ENCODE measurements around the gene YWHAB. TPM values are rescaled to one million over a fixed set of nuclear protein-coding genes. Genes with fewer than 3 reads are reported as not detected.

The YWHAB gene
- total and polyA plus RNA-seq, 2 donors (not counting 1 experiment from before 2014, with no cell fraction given), result 89.7 to 321 TPM

- Histone ChIP-seq H3K9me3 (ENCODE audit: control insufficient read depth, insufficient read depth, low read depth, low read length) (no peaks in the 10 kb centered on the region), H3K4me3 (replicated peaks in 1 of 4; ENCODE audit: control extremely low read depth in 1 of 4, insufficient read depth in 1 of 4, low read depth in 3 of 4, low read length in 4 of 4) (peak overlapping the region; percentile 61 to 78 (median 68)), H3K9ac (ENCODE audit: insufficient read depth, low read length) (peak overlapping the region; percentile 24), H2AFZ (ENCODE audit: low read length) (peak overlapping the region; percentile 45), H4K20me1 (ENCODE audit: control insufficient read depth, extremely low read depth, insufficient read depth, low read length) (no peaks in the 10 kb centered on the region), H3K4me2 (ENCODE audit: extremely low read depth, insufficient read depth, low read length) (peak overlapping the region; percentile 82), H3K36me3 (ENCODE audit: control insufficient read depth, insufficient read depth, low read length) (peaks cover 5% of the 10 kb centered on the region), H3K4me1 (ENCODE audit: control insufficient read depth, extremely low read depth, insufficient read depth, low read length) (no peaks in the 10 kb centered on the region), H3K27me3 (ENCODE audit: control insufficient read depth, insufficient read depth, low read length) (no peaks in the 10 kb centered on the region), H3K27ac (ENCODE audit: insufficient read depth, low read length) (no peak overlapping the region), H3K79me2 (ENCODE audit: control insufficient read depth, insufficient read depth, low read length) (peaks cover 3% of the 10 kb centered on the region)
- DNase-seq (ENCODE audit: low read depth in 2 of 2), result no peak
- TF ChIP-seq CTCF (conservative IDR thresholded peaks at IDR 0.05 in 1 of 2, IDR thresholded peaks at IDR 0.05 in 1 of 2; ENCODE audit: low read depth in 1 of 2, low read length in 2 of 2) (no peak), EZH2 (IDR thresholded peaks at IDR 0.05; ENCODE audit: low read length, missing control alignments) (no peak)
Measured at GRCh38 chr20:44910690-44911262, 25.3 kb downstream of the YWHAB start.

GRCh38 chr20:44911264-44911921 is 25.9 kb downstream of the YWHAB start:
- Histone ChIP-seq H3K4me1 (ENCODE audit: control insufficient read depth, extremely low read depth, insufficient read depth, low read length) (no peaks in the 10 kb centered on the region), H3K4me3 (replicated peaks in 1 of 4; ENCODE audit: control extremely low read depth in 1 of 4, insufficient read depth in 1 of 4, low read depth in 3 of 4, low read length in 4 of 4) (no peak overlapping the region), H3K27me3 (ENCODE audit: control insufficient read depth, insufficient read depth, low read length) (no peaks in the 10 kb centered on the region), H2AFZ (ENCODE audit: low read length) (no peak overlapping the region), H3K9me3 (ENCODE audit: control insufficient read depth, insufficient read depth, low read depth, low read length) (no peaks in the 10 kb centered on the region), H3K9ac (ENCODE audit: insufficient read depth, low read length) (no peak overlapping the region), H3K27ac (ENCODE audit: insufficient read depth, low read length) (no peak overlapping the region), H4K20me1 (ENCODE audit: control insufficient read depth, extremely low read depth, insufficient read depth, low read length) (no peaks in the 10 kb centered on the region), H3K4me2 (ENCODE audit: extremely low read depth, insufficient read depth, low read length) (no peak overlapping the region), H3K36me3 (ENCODE audit: control insufficient read depth, insufficient read depth, low read length) (peaks cover 5% of the 10 kb centered on the region), H3K79me2 (ENCODE audit: control insufficient read depth, insufficient read depth, low read length) (peaks cover 3% of the 10 kb centered on the region)
- peak; percentile 26 to 51 for DNase-seq (ENCODE audit: low read depth in 2 of 2)
- TF ChIP-seq CTCF (conservative IDR thresholded peaks at IDR 0.05 in 1 of 2, IDR thresholded peaks at IDR 0.05 in 1 of 2; ENCODE audit: low read depth in 1 of 2, low read length in 2 of 2), result peak in 1 of 2 donors; percentile 40
- no peak for TF ChIP-seq EZH2 (IDR thresholded peaks at IDR 0.05; ENCODE audit: low read length, missing control alignments)

- H3K4me2 ChIP-seq (ENCODE audit: extremely low read depth, insufficient read depth, low read length), result no peak overlapping the region
- H3K36me3 ChIP-seq (ENCODE audit: control insufficient read depth, insufficient read depth, low read length), result peaks cover 7% of the 10 kb centered on the region
- peaks cover 3% of the 10 kb centered on the region for H3K79me2 ChIP-seq (ENCODE audit: control insufficient read depth, insufficient read depth, low read length)
- no peaks in the 10 kb centered on the region for H4K20me1 ChIP-seq (ENCODE audit: control insufficient read depth, extremely low read depth, insufficient read depth, low read length)
- no peaks in the 10 kb centered on the region for H3K9me3 ChIP-seq (ENCODE audit: control insufficient read depth, insufficient read depth, low read depth, low read length)
- H3K9ac ChIP-seq (ENCODE audit: insufficient read depth, low read length), result no peak overlapping the region
- no peaks in the 10 kb centered on the region for H3K4me1 ChIP-seq (ENCODE audit: control insufficient read depth, extremely low read depth, insufficient read depth, low read length)
- TF ChIP-seq CTCF (conservative IDR thresholded peaks at IDR 0.05 in 1 of 2, IDR thresholded peaks at IDR 0.05 in 1 of 2; ENCODE audit: low read depth in 1 of 2, low read length in 2 of 2) (no peak), EZH2 (IDR thresholded peaks at IDR 0.05; ENCODE audit: low read length, missing control alignments) (no peak)
- H3K27ac ChIP-seq (ENCODE audit: insufficient read depth, low read length), result no peak overlapping the region
- no peaks in the 10 kb centered on the region for H3K27me3 ChIP-seq (ENCODE audit: control insufficient read depth, insufficient read depth, low read length)
- no peak overlapping the region for H3K4me3 ChIP-seq (replicated peaks in 1 of 4; ENCODE audit: control extremely low read depth in 1 of 4, insufficient read depth in 1 of 4, low read depth in 3 of 4, low read length in 4 of 4)
- DNase-seq (ENCODE audit: low read depth in 2 of 2), result no peak
- H2AFZ ChIP-seq (ENCODE audit: low read length), result no peak overlapping the region
Measured at GRCh38 chr20:44912189-44912588, 26.7 kb downstream of the YWHAB start.

Data from fibroblast of lung (primary cell).